Suprapubic skin (tissue), 4 donors: ENCODE data around the gene GRAMD1A.

ENCODE experiments used
- EP300 ChIP-seq: sonication (generic); formaldehyde crosslinking; IDR thresholded peaks from one replicate; pipeline ENCODE4 v1.6.1; 2017; ENCODE audit warnings: antibody characterized with exemption
- POLR2A ChIP-seq, 2 donors: fragments of 450-650 bp; IDR thresholded peaks; one replicate each; pipeline ENCODE4 v1.6.1; 2017; ENCODE audit warnings: antibody characterized with exemption in 2 of 2, mild to moderate bottlenecking in 2 of 2, moderate library complexity in 2 of 2
- POLR2AphosphoS5 ChIP-seq, 3 donors: sonication (generic); formaldehyde crosslinking; IDR thresholded peaks; one replicate each; pipeline ENCODE4 v1.6.1; 2017; ENCODE audit warnings: antibody characterized with exemption in 3 of 3
- TF ChIP-seq, protein P1 (sequence below), 2 donors: fragments of 200-600 bp in 1 of 2; fragments of 450-650 bp in 1 of 2; sonication (generic) in 1 of 2; IDR thresholded peaks; one replicate each; pipeline ENCODE4 v1.5.1; 2016 to 2019; ENCODE audit warnings: antibody characterized with exemption in 2 of 2, mild to moderate bottlenecking in 1 of 2, moderate library complexity in 1 of 2

DNA sequence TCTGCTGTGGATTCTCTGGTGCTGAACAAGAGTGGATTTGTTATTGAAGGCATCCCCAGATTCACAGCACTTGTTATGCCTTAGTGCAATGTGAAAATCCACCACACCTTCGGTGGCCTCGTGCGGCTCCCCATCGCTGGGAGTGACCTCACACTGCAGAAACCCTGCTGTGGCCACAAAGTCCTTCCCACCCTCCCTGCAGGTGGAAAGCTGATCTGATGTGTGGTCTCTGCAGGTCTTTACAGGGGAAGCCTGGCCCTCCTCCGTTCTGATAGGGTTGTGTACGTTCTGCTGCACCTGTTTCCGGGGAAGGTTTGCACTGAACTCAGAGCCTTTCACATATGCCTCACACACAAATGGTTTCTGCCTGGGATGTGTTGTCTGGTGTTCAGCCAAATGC is 41.1 kb upstream of the GRAMD1A start:
- TF ChIP-seq, protein P1, sequence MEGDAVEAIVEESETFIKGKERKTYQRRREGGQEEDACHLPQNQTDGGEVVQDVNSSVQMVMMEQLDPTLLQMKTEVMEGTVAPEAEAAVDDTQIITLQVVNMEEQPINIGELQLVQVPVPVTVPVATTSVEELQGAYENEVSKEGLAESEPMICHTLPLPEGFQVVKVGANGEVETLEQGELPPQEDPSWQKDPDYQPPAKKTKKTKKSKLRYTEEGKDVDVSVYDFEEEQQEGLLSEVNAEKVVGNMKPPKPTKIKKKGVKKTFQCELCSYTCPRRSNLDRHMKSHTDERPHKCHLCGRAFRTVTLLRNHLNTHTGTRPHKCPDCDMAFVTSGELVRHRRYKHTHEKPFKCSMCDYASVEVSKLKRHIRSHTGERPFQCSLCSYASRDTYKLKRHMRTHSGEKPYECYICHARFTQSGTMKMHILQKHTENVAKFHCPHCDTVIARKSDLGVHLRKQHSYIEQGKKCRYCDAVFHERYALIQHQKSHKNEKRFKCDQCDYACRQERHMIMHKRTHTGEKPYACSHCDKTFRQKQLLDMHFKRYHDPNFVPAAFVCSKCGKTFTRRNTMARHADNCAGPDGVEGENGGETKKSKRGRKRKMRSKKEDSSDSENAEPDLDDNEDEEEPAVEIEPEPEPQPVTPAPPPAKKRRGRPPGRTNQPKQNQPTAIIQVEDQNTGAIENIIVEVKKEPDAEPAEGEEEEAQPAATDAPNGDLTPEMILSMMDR (IDR thresholded peaks at IDR 0.05), result no peak
- TF ChIP-seq POLR2A (IDR thresholded peaks at IDR 0.05) (no peak), EP300 (no peak), POLR2AphosphoS5 (IDR thresholded peaks at IDR 0.05) (no peak)
